ENCODE measurements around the gene SPTLC2.
"Not testable (repeated sequence)": the region's sequence is repeated elsewhere in the genome, so short reads cannot be mapped to it uniquely, and the experiment has no call there.

The SPTLC2 gene

GRCh38 chr14:77620222-77620870, 3.9 kb upstream of the SPTLC2 start:
- DNase-seq, result no peak

- no peak for DNase-seq
These were observed 2.0 kb upstream of the SPTLC2 start for GRCh38 chr14:77618381-77618970.

GRCh38 chr14:77616133-77616453, 344 bp downstream of the SPTLC2 start:
- DNase-seq, result no peak

- peak; percentile 75 for DNase-seq
These were observed 890 bp downstream of the SPTLC2 start for GRCh38 chr14:77615361-77616132.

GRCh38 chr14:77613201-77613600, 3.2 kb downstream of the SPTLC2 start:
- peak; percentile 70 for DNase-seq

GRCh38 chr14:77612011-77612620, 4.3 kb downstream of the SPTLC2 start:
- peak; percentile 30 for DNase-seq

- DNase-seq, result no peak
These were observed 5.9 kb downstream of the SPTLC2 start for GRCh38 chr14:77610553-77610952.

GRCh38 chr14:77609922-77610321, 6.5 kb downstream of the SPTLC2 start:
- no peak for DNase-seq

GRCh38 chr14:77607741-77608302, 8.6 kb downstream of the SPTLC2 start:
- DNase-seq, result no peak

- no peak for DNase-seq
These were observed 11.0 kb downstream of the SPTLC2 start for GRCh38 chr14:77605392-77605972.

GRCh38 chr14:77603654-77604255, 12.7 kb downstream of the SPTLC2 start:
- DNase-seq, result peak; percentile 57

GRCh38 chr14:77603031-77603430, 13.4 kb downstream of the SPTLC2 start:
- no peak for DNase-seq

- DNase-seq, result no peak
These were observed 14.4 kb downstream of the SPTLC2 start for GRCh38 chr14:77601846-77602619.

GRCh38 chr14:77599889-77600288, 16.5 kb downstream of the SPTLC2 start:
- DNase-seq, result no peak

- no peak for DNase-seq
These were observed 17.9 kb downstream of the SPTLC2 start for GRCh38 chr14:77598366-77599070.

GRCh38 chr14:77593501-77593961, 22.9 kb downstream of the SPTLC2 start:
- DNase-seq, result no peak

GRCh38 chr14:77590845-77591485, 25.5 kb downstream of the SPTLC2 start:
- no peak for DNase-seq

- no peak for DNase-seq
These were observed 27.3 kb downstream of the SPTLC2 start for GRCh38 chr14:77589099-77589498.

GRCh38 chr14:77588411-77589025, 27.9 kb downstream of the SPTLC2 start:
- not testable (repeated sequence) for DNase-seq

- DNase-seq, result no peak
These were observed 31.1 kb downstream of the SPTLC2 start for GRCh38 chr14:77585385-77585784.
